ENCODE data around the gene PPM1E.
"Not testable (repeated sequence)": the region's sequence is repeated elsewhere in the genome, so short reads cannot be mapped to it uniquely, and the experiment has no call there.

The PPM1E gene

GRCh38 chr17:58822148-58823050 is 66.7 kb downstream of the PPM1E start:
- no peak overlapping the region for H3K4me3 ChIP-seq (ENCODE audit: low read length)

DNA sequence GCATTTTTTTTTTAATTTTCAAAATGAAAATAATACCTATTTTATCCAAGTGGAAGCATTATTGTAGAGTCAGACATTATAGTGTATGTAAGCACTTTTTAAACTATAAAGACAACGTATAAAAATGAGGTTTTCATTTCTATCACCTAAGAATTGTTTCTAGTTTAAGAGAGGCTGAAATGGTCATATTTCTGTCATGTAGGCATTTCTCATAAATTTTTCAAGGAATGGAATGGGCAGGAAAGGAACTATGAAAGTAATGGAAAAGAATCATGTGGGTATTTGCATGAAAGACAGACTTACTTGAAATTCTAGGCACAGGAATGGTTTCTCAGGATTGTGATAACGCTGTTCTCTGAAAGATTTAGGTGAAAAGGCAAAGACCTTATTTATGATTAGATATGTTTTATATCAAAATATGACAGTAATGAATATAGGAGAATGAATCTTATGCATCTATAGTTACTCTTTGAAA is 67.4 kb downstream of the PPM1E start:
- Histone ChIP-seq H3K4me1 (ENCODE audit: control insufficient read depth, insufficient read depth, low read length) (no peaks in the 10 kb centered on the region), H3K27me3 (ENCODE audit: control insufficient read depth, insufficient read depth, low read length) (no peaks in the 10 kb centered on the region), H3K9ac (ENCODE audit: low read length) (no peak overlapping the region), H3K27ac (ENCODE audit: low read depth, low read length) (no peak overlapping the region), H3K4me3 (ENCODE audit: low read length) (no peak overlapping the region), H3K36me3 (ENCODE audit: control insufficient read depth, insufficient read depth, low read length) (no peaks in the 10 kb centered on the region)

More at GRCh38 chr17:58822148-58823050, 66.7 kb downstream of the PPM1E start:
- no peaks in the 10 kb centered on the region for H3K4me1 ChIP-seq (ENCODE audit: control insufficient read depth, insufficient read depth, low read length)
- H3K27me3 ChIP-seq (ENCODE audit: control insufficient read depth, insufficient read depth, low read length): no peaks in the 10 kb centered on the region
- no peak overlapping the region for H3K9ac ChIP-seq (ENCODE audit: low read length)
- H3K27ac ChIP-seq (ENCODE audit: low read depth, low read length): no peak overlapping the region
- no peaks in the 10 kb centered on the region for H3K36me3 ChIP-seq (ENCODE audit: control insufficient read depth, insufficient read depth, low read length)

GRCh38 chr17:58829172-58829637 is 73.6 kb downstream of the PPM1E start:
- no peak overlapping the region for H3K4me3 ChIP-seq (ENCODE audit: low read length)
- H3K36me3 ChIP-seq (ENCODE audit: control insufficient read depth, insufficient read depth, low read length): no peaks in the 10 kb centered on the region
- no peaks in the 10 kb centered on the region for H3K4me1 ChIP-seq (ENCODE audit: control insufficient read depth, insufficient read depth, low read length)
- H3K27ac ChIP-seq (ENCODE audit: low read depth, low read length): no peak overlapping the region
- H3K27me3 ChIP-seq (ENCODE audit: control insufficient read depth, insufficient read depth, low read length): no peaks in the 10 kb centered on the region
- no peak overlapping the region for H3K9ac ChIP-seq (ENCODE audit: low read length)

GRCh38 chr17:58831780-58832179 is 76.1 kb downstream of the PPM1E start:
- no peaks in the 10 kb centered on the region for H3K27me3 ChIP-seq (ENCODE audit: control insufficient read depth, insufficient read depth, low read length)
- H3K9ac ChIP-seq (ENCODE audit: low read length): no peak overlapping the region
- H3K27ac ChIP-seq (ENCODE audit: low read depth, low read length): no peak overlapping the region
- H3K36me3 ChIP-seq (ENCODE audit: control insufficient read depth, insufficient read depth, low read length): no peaks in the 10 kb centered on the region
- H3K4me1 ChIP-seq (ENCODE audit: control insufficient read depth, insufficient read depth, low read length): no peaks in the 10 kb centered on the region
- no peak overlapping the region for H3K4me3 ChIP-seq (ENCODE audit: low read length)

DNA sequence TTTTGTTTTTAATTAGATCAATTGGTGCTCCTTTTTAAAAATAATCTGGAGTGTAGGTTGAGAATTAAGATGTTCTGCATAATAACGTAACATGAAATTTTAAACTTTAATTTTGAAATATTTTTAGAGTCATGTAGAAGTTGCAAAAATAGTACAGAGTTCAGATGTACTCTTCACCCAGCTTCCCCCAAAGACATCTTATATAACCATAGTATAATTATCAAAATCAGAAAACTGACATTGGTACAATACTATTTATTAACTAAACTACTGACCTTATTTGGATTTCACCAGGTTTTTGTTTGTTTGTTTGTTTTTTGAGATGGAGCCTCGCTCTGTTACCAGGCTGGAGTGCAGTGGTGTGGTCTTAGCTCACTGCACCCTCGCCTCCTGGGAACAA is 76.9 kb downstream of the PPM1E start:
- Histone ChIP-seq H3K27ac (ENCODE audit: low read depth, low read length) (no peak overlapping the region), H3K27me3 (ENCODE audit: control insufficient read depth, insufficient read depth, low read length) (no peaks in the 10 kb centered on the region), H3K4me3 (ENCODE audit: low read length) (no peak overlapping the region), H3K36me3 (ENCODE audit: control insufficient read depth, insufficient read depth, low read length) (no peaks in the 10 kb centered on the region), H3K9ac (ENCODE audit: low read length) (no peak overlapping the region), H3K4me1 (ENCODE audit: control insufficient read depth, insufficient read depth, low read length) (no peaks in the 10 kb centered on the region)

GRCh38 chr17:58837699-58838098 is 82.0 kb downstream of the PPM1E start:
- H3K9ac ChIP-seq (ENCODE audit: low read length): no peak overlapping the region
- no peak overlapping the region for H3K27ac ChIP-seq (ENCODE audit: low read depth, low read length)
- H3K4me3 ChIP-seq (ENCODE audit: low read length): no peak overlapping the region
- no peaks in the 10 kb centered on the region for H3K36me3 ChIP-seq (ENCODE audit: control insufficient read depth, insufficient read depth, low read length)
- no peaks in the 10 kb centered on the region for H3K4me1 ChIP-seq (ENCODE audit: control insufficient read depth, insufficient read depth, low read length)
- H3K27me3 ChIP-seq (ENCODE audit: control insufficient read depth, insufficient read depth, low read length): no peaks in the 10 kb centered on the region

DNA sequence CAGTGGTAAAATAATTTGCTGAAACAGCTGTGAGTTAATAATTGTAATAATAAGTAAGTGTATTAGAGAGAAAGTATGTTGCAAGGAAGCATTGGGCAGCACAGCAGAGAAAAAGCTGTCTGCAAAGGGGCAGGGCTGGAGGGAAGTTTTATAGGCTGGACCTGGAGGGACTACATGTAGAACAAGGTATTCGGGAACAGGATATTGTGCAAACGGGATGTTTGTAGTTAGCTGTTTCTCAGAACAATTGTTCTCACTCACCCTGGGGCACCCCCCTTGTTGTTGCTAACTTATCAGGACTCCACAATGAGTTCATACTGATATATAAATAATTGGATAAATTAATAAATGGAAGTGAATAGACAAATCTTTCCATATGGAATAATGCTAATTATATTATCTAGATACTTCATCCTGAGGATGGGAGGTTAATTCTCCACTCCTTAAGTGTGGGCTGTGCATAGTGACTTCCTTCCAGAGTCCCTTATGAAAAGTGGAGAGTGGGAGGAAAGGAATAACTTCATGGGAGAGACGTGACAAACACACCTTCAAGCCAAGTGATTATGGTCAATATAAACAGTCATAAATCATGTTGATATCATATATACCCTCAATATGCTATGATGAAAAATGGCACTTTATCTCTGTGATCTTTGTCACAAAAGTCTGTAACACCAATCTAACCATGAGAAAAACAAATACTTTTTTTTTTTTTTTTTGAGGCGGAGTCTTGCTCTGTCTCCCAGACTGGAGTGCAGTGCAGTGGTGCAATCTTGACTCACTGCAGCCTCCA is 85.4 kb downstream of the PPM1E start:
- H3K27ac ChIP-seq (ENCODE audit: low read depth, low read length): no peak overlapping the region
- no peaks in the 10 kb centered on the region for H3K4me1 ChIP-seq (ENCODE audit: control insufficient read depth, insufficient read depth, low read length)
- H3K4me3 ChIP-seq (ENCODE audit: low read length): no peak overlapping the region
- H3K9ac ChIP-seq (ENCODE audit: low read length): no peak overlapping the region
- no peaks in the 10 kb centered on the region for H3K27me3 ChIP-seq (ENCODE audit: control insufficient read depth, insufficient read depth, low read length)
- H3K36me3 ChIP-seq (ENCODE audit: control insufficient read depth, insufficient read depth, low read length): no peaks in the 10 kb centered on the region

DNA sequence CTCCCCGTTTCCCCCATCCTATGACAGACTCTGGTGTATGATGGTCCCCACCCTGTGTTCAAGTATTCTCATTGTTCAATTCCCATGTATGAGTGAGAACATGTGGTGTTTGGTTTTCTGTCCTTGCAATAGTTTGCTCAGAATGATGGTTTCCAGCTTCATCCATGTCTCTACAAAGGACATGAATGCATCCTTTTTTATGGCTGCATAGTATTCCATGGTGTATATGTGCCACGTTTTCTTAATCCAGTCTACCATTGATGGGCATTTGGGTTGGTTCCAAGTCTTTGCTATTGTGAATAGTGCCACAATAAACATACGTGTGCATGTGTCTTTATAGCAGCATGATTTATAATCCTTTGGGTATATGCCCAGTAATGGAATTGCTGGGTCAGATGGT is 90.8 kb downstream of the PPM1E start:
- H3K9ac ChIP-seq (ENCODE audit: low read length); H3K27me3 ChIP-seq (ENCODE audit: control insufficient read depth, insufficient read depth, low read length); H3K36me3 ChIP-seq (ENCODE audit: control insufficient read depth, insufficient read depth, low read length); H3K4me1 ChIP-seq (ENCODE audit: control insufficient read depth, insufficient read depth, low read length); H3K27ac ChIP-seq (ENCODE audit: low read depth, low read length); H3K4me3 ChIP-seq (ENCODE audit: low read length): not testable (repeated sequence)

- H3K4me1 ChIP-seq (ENCODE audit: control insufficient read depth, insufficient read depth, low read length); H3K4me3 ChIP-seq (ENCODE audit: low read length); H3K27me3 ChIP-seq (ENCODE audit: control insufficient read depth, insufficient read depth, low read length); H3K27ac ChIP-seq (ENCODE audit: low read depth, low read length); H3K9ac ChIP-seq (ENCODE audit: low read length); H3K36me3 ChIP-seq (ENCODE audit: control insufficient read depth, insufficient read depth, low read length): not testable (repeated sequence)
Measured at GRCh38 chr17:58850106-58850505, 94.5 kb downstream of the PPM1E start.

DNA sequence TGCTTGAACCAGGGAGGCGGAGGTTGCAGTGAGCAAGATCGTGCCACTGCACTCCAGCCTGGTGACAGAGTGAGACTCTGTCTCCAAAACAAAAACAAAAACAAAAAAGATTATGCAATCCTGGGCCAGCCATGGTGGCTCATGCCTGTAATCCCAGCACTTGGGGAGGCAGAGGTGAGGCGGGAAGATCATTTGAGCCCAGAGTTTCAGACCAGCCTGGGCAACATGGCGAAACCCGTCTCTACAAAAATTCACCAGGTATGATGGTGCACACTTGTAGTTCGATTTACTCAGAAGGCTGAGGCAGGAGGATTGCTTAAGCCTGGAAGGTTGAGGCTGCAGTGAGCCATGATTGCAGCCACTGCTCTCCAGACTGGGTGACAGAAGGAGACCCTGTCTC is 109.6 kb downstream of the PPM1E start:
- H3K36me3 ChIP-seq (ENCODE audit: control insufficient read depth, insufficient read depth, low read length): no peaks in the 10 kb centered on the region
- no peak overlapping the region for H3K27ac ChIP-seq (ENCODE audit: low read depth, low read length)
- no peak overlapping the region for H3K9ac ChIP-seq (ENCODE audit: low read length)
- no peaks in the 10 kb centered on the region for H3K4me1 ChIP-seq (ENCODE audit: control insufficient read depth, insufficient read depth, low read length)
- H3K27me3 ChIP-seq (ENCODE audit: control insufficient read depth, insufficient read depth, low read length): no peaks in the 10 kb centered on the region
- H3K4me3 ChIP-seq (ENCODE audit: low read length): no peak overlapping the region

GRCh38 chr17:58870747-58871146 is 115.1 kb downstream of the PPM1E start:
- Histone ChIP-seq H3K36me3 (ENCODE audit: control insufficient read depth, insufficient read depth, low read length) (no peaks in the 10 kb centered on the region), H3K4me3 (ENCODE audit: low read length) (no peak overlapping the region), H3K9ac (ENCODE audit: low read length) (no peak overlapping the region), H3K27ac (ENCODE audit: low read depth, low read length) (no peak overlapping the region), H3K27me3 (ENCODE audit: control insufficient read depth, insufficient read depth, low read length) (no peaks in the 10 kb centered on the region), H3K4me1 (ENCODE audit: control insufficient read depth, insufficient read depth, low read length) (no peaks in the 10 kb centered on the region)

- Histone ChIP-seq H3K4me1 (ENCODE audit: control insufficient read depth, insufficient read depth, low read length) (no peaks in the 10 kb centered on the region), H3K27ac (ENCODE audit: low read depth, low read length) (no peak overlapping the region), H3K36me3 (ENCODE audit: control insufficient read depth, insufficient read depth, low read length) (no peaks in the 10 kb centered on the region), H3K4me3 (ENCODE audit: low read length) (no peak overlapping the region), H3K9ac (ENCODE audit: low read length) (no peak overlapping the region), H3K27me3 (ENCODE audit: control insufficient read depth, insufficient read depth, low read length) (no peaks in the 10 kb centered on the region)
Measured at GRCh38 chr17:58873926-58874325, 118.3 kb downstream of the PPM1E start.
